Amygdala (tissue), 56 donors: ENCODE data around the gene SLC5A10.
"Not testable (repeated sequence)": the region's sequence is repeated elsewhere in the genome, so short reads cannot be mapped to it uniquely, and the experiment has no call there.

Experiments
- DNase-seq, 56 donors: peaks; one replicate each; lab custom pipeline; 2025; lab: John Stamatoyannopoulos, UW

SLC5A10 gene

DNA sequence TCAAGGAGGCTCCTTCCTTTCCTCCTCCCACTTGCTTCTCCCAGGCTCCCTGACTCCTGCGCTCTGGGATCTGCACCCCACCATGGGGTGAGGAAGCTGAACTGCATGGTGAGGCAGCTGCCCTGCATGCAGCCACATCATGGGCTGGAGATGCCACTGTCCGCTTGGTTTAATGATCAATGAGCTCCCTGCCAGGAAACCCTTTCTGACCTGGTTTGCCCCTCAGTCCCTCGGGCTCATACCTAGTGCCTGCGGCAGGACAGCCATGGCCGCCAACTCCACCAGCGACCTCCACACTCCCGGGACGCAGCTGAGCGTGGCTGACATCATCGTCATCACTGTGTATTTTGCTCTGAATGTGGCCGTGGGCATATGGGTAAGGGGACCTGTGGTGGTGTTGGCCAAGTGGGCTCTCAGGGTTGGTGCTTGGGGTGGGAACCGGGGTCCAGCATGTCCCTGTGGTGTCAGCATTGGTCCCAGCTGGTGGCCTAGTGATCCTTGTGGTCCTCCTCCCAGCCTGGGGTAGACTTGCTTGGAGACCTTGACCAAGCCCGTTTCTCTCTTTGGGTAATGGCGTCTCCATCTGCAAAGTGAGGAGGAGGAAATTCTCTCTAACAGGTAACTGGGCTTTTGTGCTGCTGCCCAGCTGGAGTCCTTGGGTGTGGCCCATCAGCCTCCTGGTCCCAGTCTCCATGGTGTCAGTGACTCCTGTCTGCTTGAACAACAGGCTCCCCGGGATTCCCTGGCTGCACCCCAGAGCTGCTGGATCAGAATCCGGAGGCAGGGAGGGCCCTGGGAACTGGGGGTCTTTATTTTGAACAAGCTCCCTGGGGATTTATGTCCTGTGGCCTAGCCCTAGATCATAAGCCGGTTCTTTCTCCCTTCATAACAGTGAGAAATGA lies at the start of gene SLC5A10:
TSS of gene SLC5A10 (plus strand) at position 225 of the 902 bp plus-strand sequence. CDS start at position 266, 41 bp downstream.
- DNase-seq: no peak

GRCh38 chr17:18904482-18904881 lies 47.5 kb upstream of the SLC5A10 start:
- no peak for DNase-seq

- DNase-seq: no peak
Observed at GRCh38 chr17:18905226-18905625, 46.7 kb upstream of the SLC5A10 start.

GRCh38 chr17:18910326-18910725 lies 41.6 kb upstream of the SLC5A10 start:
- DNase-seq: no peak

- DNase-seq: no peak
Observed at GRCh38 chr17:18910881-18911280, 41.1 kb upstream of the SLC5A10 start.

DNA sequence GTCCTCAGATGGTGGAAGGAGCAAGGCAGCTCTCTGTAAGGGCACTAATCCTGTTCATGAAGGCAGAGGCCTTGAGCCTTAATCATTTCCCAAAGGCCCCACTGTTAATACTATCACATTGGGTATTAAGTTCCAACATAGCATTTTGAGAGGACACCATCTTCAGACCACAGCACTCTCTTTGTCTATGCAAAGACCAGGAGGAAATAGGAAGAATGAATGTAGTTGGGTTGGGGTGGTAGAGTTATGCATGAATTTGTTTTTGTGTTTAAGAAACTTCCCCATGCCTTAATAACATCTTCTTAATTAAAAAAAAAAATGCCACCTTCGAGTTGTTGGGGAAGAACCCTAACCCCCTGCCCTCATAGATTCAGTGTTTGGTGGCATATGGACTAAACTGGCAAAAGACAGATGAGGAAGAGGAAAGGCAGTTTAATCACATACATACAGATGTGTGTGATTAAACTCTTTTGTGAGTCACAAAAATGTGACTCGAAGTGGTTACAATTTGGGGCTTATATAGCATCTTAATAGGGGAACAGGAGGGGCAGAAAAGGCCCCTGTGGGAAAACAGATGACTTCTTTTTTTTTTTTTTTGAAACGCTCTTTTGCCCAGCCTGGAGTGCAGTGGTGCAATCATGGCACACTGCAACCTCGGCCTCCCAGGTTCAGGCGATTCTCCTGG lies 35.0 kb upstream of the SLC5A10 start:
- no peak for DNase-seq

DNA sequence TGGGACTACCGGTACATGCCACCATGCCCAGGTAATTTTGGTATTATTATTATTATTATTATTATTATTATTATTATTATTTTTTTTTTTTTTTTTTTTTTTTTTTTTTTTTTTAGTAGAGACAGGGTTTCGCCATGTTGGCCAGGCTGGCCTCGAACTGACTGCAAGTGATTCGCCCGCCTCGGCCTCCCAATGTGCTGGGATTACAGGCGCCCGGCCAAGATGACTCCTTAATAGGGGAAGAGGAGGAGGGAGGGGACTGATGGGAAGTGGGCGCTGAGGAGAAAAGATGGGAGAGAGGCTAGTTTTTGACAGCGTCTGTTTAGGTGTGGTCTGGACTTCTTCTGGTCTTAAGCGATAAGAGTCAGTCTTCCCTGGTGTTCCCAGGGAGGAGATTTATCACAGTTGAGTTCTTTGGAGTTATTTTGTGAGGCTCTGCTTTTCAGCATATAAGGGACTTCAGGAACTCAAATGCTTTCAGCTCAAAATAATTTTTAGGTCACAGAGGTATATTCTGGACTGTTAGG lies 34.4 kb upstream of the SLC5A10 start:
- no peak for DNase-seq

- no peak for DNase-seq
Observed at GRCh38 chr17:18919963-18920362, 32.0 kb upstream of the SLC5A10 start.

- DNase-seq: no peak
Observed at GRCh38 chr17:18920911-18921441, 31.0 kb upstream of the SLC5A10 start.

DNA sequence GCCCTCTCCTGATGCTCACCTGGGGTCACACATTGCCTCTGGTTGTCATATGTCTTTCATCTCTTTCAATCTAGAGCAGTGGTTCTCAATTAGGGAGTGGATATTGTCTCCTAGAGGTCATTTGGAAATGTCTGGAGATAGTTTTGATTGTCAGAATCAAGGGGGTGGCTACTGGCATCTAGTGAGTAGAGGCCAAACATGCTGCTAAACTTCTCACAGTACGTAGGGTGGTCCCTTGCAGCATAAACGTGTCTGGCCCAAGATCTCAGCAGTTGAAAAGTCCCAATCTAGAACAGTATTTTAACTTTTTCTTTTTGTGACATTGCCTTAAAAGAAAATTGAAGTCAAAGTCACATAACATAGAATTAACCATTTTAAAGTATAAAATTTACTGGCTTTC lies 30.5 kb upstream of the SLC5A10 start:
- no peak for DNase-seq

DNA sequence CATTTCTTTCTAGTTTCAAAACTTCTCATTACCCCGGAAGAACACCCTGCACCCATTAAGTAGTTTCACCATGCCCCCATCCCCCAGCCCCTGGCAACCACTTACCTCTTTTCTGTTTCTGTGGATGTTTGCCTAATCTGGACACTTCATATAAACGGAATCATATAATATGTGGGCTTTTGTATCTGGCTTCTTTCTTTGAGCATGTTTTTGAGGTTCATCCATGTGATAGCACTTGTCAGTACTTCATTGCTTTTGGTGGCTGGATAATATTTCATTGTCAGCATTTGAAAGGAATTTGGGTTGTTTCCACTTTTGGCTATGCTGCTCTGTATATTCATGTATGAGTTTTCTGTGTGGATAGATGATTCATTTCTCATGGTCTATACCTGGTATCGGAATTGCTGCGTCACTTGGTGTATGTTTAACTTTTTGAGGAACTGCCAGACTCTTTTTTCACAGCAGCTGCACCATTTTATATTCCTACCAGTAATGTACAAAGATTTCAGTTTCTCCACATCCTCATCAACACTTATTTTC lies 30.0 kb upstream of the SLC5A10 start:
- no peak for DNase-seq

GRCh38 chr17:18922596-18922995 lies 29.4 kb upstream of the SLC5A10 start:
- DNase-seq: not testable (repeated sequence)

DNA sequence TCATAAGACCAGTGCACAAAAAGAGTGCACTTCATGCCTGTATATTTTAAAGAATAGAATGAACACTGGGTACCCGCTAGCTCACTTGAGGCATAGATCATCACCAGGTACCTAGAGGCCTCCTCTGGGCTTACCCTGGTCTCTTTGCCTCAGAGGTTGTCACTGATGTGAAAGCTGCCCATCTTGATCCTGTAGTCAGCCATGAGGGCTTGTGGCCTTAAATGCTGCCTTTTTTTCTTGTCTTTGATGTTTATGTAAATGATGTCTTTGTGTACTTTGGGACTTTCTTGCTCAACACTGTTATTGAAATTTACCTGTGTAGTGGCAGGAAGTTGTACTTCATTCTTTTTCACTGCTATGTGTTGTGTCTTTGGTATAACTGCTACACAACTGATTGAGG lies 26.8 kb upstream of the SLC5A10 start:
- DNase-seq: no peak

GRCh38 chr17:18928628-18929125 lies 23.3 kb upstream of the SLC5A10 start:
- no peak for DNase-seq

GRCh38 chr17:18932360-18933055 lies 19.5 kb upstream of the SLC5A10 start:
- no peak for DNase-seq

DNA sequence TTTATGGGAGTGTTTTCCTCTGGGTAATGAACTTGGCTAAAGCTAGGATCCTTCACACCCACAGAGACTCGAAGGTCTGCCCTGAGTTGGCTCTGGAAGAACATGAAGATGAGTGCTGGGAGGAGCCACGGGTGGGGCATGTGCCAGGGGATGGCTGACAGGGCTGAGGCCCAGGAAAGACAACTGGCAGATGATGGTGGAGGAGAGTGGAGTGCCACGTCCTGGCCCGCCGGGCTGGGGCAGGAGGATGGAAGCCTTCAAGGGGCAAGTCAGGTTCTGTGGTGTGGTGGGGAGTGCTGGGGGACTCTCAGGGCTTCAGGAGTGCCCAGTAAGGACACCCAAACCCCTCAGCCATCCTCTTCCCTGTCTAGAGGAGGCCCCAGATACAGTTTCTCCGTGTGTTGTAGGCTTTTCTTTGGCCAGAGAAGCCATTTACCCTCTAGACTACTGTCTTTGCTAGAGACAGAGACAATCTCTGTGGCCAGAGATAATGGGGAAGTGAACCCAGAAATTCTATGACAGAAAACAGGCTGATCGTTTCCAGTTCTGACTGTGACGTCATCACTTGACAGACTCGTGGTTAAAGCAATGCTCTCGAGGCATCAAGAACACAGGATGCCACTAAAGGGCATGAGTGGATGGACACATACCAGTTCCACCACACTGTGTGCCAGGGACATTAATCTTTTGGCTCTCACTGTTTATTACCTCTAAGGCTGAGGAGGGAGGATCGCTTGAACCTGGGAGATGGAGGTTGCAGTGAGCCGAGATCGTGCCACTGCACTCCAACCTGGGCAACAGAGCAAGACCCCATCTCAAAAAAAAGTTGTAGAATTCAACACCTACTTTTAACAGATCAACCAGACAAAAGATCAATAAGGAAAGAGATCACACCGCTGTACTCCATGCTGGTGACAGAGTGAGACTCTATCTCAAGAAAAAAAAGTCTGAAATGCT lies 18.6 kb upstream of the SLC5A10 start:
- no peak for DNase-seq

DNA sequence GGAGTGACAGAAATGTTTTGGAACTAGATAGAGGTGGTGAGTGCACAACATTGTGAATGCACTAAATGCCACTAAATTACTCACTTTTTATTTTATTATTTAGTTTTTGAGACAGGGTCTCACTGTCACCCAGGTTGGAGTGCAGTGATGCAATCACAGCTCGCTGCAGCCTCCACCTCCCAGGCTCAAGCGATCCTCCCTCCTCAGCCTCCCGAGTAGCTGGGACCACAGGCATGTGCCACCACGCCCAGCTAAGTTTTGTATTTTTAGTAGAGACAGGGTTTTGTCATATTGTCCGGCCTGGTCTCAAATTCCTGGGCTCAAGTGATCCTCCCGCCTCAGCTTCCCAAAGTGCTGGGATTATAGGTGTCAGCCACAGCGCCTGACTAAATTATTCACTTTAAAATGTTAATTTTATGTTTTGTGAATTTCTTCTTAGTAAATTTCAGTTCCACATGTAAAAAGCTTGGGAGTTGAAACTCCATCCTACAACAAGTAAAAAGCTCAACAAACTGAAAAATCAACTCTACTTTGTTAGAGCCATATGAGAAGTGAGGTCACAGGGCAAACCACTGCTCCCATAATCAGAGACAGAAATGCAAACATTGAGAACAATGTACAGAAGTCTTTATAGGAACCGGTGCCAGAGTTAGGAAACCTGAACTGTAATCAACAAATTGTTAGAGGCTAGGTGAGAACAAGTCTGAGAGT lies 13.8 kb upstream of the SLC5A10 start:
- no peak for DNase-seq

DNA sequence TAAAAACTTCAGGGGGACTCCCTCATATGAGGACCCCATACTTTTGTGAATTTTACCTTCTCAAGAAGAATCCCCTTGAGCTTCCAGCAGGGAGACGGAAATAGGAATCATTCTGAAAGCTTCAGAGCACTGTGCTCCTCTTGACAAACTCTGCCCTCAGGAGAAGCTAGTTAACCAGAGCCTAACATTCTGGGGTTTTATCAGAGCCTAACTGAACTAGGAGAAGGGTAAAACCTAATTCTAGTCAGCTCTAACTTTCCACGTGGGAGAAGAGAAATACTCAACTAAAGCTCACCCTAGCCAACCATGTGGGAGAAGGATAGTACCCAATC lies 13.3 kb upstream of the SLC5A10 start:
- no peak for DNase-seq

- DNase-seq: no peak
Observed at GRCh38 chr17:18944646-18945045, 7.3 kb upstream of the SLC5A10 start.
